Measurements from ENCODE around the gene GLRA3.
A peak's percentile ranks its signal among the peaks of the same experiment; 100 is the strongest.

Gene GLRA3

DNA sequence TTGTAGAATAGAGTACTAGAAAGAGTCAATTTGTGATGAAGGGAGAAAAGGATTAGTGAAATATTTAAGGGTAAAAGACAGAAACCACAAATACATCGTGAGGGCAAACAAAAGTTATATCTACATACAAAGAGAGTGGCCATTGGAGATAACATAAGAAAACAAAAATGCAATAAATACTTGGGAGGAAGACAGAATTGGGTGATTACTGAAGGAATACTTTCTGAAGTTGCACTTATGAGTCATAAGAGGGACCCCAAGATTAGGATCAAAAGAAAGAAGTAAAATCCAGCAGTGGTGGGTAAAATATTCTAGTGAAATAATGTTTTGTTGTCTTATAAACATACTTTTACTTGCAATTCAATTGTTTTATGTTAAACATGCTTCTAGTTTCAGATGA lies 53.7 kb downstream of the GLRA3 start:
- DNase-seq (ENCODE audit: low read depth) = no peak
- H3K4me3 ChIP-seq (ENCODE audit: low read length) = no peak overlapping the region
- TF ChIP-seq, protein P1, sequence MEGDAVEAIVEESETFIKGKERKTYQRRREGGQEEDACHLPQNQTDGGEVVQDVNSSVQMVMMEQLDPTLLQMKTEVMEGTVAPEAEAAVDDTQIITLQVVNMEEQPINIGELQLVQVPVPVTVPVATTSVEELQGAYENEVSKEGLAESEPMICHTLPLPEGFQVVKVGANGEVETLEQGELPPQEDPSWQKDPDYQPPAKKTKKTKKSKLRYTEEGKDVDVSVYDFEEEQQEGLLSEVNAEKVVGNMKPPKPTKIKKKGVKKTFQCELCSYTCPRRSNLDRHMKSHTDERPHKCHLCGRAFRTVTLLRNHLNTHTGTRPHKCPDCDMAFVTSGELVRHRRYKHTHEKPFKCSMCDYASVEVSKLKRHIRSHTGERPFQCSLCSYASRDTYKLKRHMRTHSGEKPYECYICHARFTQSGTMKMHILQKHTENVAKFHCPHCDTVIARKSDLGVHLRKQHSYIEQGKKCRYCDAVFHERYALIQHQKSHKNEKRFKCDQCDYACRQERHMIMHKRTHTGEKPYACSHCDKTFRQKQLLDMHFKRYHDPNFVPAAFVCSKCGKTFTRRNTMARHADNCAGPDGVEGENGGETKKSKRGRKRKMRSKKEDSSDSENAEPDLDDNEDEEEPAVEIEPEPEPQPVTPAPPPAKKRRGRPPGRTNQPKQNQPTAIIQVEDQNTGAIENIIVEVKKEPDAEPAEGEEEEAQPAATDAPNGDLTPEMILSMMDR (conservative IDR thresholded peaks at IDR 0.05; ENCODE audit: low read depth, low read length) = no peak

DNA sequence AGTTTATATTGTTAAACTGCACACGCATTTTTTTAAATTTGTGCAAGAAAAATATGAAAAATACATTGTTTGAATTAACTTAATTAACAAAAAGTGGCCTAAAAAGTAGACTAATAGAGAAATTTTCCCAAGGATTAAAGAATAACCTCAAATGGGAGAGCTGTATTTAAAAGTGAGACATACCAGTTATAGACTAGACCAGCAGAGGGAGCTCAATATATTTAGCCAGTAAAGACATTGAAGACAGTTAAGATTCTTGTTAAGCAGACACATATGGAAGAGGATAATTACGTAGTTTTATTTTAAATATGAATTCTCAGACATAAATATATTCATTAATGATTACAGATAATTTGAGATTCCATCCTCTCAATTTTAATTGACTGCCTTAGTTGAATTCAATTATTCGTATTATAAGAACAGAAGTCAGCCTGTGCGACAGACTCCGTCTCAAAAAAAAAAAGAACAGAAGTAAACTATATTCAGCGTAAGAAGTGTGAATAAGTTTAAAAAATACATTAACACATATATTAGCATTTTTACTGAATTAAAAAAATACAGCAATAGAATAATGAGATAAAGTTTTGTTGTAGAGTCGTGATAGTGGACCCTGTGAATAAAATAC lies 64.8 kb downstream of the GLRA3 start:
- DNase-seq (ENCODE audit: low read depth) = no peak
- no peak overlapping the region for H3K4me3 ChIP-seq (ENCODE audit: low read length)
- TF ChIP-seq, protein P1 (conservative IDR thresholded peaks at IDR 0.05; ENCODE audit: low read depth, low read length) = peak; percentile 68

DNA sequence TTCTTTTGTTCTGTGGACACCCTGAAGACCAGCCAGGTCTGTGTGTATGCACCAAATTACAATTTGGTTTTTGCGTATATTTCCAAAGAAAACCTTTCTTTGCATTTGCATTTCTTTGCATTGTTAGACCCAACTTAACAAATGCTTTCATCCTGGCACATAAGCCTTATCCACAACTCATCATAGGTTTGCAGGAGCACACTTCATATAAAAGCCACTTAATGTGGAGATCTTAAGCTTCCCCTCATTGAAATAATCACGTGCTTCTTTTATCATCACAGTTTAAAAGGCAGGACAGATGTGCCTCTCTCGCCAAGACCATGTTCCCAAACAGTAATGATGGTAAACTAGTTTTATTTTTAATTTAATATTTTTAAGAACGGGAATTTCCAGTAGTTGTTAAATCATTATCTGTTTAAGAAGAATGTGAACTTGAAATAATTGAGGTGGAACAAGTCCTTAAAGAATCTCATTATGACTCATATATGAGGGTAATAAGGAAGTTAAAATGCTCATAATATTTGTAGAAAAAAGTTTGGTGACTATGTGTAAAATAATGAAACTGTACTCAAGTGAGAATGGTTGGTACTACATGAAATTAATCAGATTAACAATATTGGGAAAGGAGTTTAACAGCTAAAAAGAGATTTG lies 65.5 kb downstream of the GLRA3 start:
- no peak for DNase-seq (ENCODE audit: low read depth)
- no peak overlapping the region for H3K4me3 ChIP-seq (ENCODE audit: low read length)
- TF ChIP-seq, protein P1 (conservative IDR thresholded peaks at IDR 0.05; ENCODE audit: low read depth, low read length) = no peak

DNA sequence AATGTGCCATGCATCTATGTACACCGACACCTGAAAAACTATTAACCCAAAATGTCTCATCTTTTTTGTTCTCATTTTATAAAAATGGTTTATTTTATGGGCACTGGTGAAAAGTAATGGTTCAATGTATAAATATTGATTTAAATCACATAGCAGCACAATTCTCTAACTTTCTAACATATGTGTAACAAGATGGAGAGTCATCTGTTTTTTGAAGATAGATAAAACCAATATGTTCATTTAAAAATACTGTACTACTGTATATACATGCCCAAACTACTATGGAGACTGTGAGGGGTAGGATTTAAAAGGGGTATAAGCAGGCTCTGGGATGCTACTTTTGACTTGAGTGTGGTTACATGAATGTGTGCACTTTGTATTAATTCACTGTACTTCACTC lies 67.6 kb downstream of the GLRA3 start:
- TF ChIP-seq, protein P1 (conservative IDR thresholded peaks at IDR 0.05; ENCODE audit: low read depth, low read length) = no peak
- H3K4me3 ChIP-seq (ENCODE audit: low read length) = no peak overlapping the region
- DNase-seq (ENCODE audit: low read depth) = no peak

DNA sequence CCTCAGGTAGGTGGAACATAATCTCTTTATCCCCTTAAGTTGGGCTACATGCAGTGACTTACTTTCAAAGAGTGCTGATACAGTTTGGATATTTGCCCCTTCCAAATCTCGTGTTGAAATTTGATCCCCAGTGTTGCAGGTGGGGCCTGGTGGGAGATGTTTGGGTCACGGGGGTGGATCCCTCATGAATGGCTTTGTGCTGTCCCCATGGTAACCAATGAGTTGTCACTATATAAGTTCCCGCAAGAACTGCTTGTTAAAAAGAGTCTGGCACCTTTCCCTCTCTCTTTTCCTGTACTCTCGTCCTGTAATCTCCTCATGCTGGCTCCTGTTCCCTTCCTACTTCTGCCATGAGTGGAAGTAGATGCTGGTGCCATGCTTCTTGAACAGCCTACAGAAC lies 71.3 kb downstream of the GLRA3 start:
- TF ChIP-seq, protein P1 (conservative IDR thresholded peaks at IDR 0.05; ENCODE audit: low read depth, low read length) = no peak
- H3K4me3 ChIP-seq (ENCODE audit: low read length) = no peak overlapping the region
- peak; percentile 3 for DNase-seq (ENCODE audit: low read depth)

DNA sequence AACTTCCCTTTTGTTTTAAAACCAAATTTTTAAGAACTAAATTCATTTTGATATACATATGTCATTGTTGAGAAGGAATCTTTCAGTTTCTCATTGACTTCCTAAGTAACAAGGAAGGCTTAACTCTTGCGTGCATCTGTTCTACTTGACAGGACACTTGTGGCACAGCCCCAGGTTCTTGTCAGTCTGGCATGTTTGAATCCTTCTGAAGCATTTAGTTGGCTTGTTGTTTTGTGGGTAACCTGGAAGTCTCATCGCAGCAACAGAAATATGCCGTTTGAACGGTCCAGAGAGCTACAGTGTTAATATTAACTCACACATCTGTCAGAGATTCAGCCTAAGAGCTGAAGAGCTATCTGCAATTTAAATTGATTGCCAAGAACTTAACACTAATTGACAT lies 76.0 kb downstream of the GLRA3 start:
- DNase-seq (ENCODE audit: low read depth) = no peak

More for the DNA sequence above, 76.0 kb downstream of the GLRA3 start:
- no peak overlapping the region for H3K4me3 ChIP-seq (ENCODE audit: low read length)
- TF ChIP-seq, protein P1 (conservative IDR thresholded peaks at IDR 0.05; ENCODE audit: low read depth, low read length) = no peak
